GM12874 (cell line): ENCODE results near the gene TMEM120B.

ENCODE experiments used
- CTCF ChIP-seq: IDR thresholded peaks from 2 replicates; pipeline ENCODE4 v1.5.1; 2011; ENCODE audit warnings: low read depth, mild to moderate bottlenecking, control low read depth, low read length, moderate library complexity; ENCODE audit not compliant: insufficient read depth

The TMEM120B gene

GRCh38 chr12:121800694-121801594, 88.4 kb downstream of the TMEM120B start:
- no peak for TF ChIP-seq CTCF

GRCh38 chr12:121801595-121802484, 89.3 kb downstream of the TMEM120B start:
- TF ChIP-seq CTCF, result no peak

- TF ChIP-seq CTCF, result no peak
These were observed 89.9 kb downstream of the TMEM120B start for GRCh38 chr12:121802485-121802842.

GRCh38 chr12:121802843-121803698, 90.5 kb downstream of the TMEM120B start:
- TF ChIP-seq CTCF, result no peak

- TF ChIP-seq CTCF, result no peak
These were observed 91.4 kb downstream of the TMEM120B start, which contains the start of gene SETD1B for GRCh38 chr12:121803861-121804416. SETD1B (plus strand) TSS chr12:121804009; CDS start chr12:121804738, 729 bp downstream.

- no peak for TF ChIP-seq CTCF
These were observed 92.0 kb downstream of the TMEM120B start for GRCh38 chr12:121804417-121805111.
